Iris pigment epithelial cell (primary cell): ENCODE measurements around the gene CLIP1.
A peak's percentile ranks its signal among the peaks of the same experiment; 100 is the strongest.

Source experiments
- DNase-seq: peaks from one replicate; pipeline ENCODE4 v3.0.0-alpha.2; 2011; ENCODE audit warnings: low read depth

The CLIP1 gene

GRCh38 chr12:122250047-122250446 lies 172.4 kb downstream of the CLIP1 start:
- no peak for DNase-seq

DNA sequence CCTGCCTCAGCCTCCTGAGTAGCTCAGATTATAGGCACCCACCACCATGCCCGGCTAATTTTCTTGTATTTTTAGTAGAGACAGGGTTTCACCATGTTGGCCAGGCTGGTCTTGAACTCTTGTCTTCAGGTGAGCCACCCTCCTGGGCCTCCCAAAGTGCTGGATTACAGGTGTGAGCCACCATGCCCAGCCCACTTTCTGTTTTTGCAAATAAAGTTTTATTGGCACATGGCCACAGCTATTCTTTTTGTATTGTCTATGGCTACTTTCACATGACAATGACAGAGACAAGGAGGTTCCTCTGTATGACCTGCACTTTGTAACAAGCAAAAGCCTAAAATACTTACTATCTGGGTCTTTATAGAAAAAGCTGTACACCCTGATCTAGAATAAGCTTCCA lies 176.9 kb downstream of the CLIP1 start:
- DNase-seq: no peak

- DNase-seq: no peak
Observed at GRCh38 chr12:122244565-122245371, 177.7 kb downstream of the CLIP1 start.

- no peak for DNase-seq
Observed at GRCh38 chr12:122243965-122244364, 178.5 kb downstream of the CLIP1 start.

DNA sequence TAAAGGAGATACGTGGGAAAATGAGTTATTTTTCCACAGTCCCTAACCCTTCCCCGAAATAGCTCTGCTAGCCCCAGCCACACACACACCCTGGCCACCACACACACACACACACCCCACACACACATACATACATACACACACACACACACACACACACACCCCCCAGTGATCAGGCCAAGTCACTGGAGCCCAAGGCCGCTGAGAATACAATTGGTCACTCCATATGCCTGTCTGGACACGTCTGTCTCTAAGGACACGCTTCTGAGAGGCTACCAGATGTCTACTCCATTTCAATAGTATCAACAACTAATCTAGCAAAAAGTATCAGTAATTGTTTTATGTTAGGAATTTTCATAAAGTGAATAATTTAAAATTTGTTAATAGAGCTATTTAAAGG lies 183.6 kb downstream of the CLIP1 start:
- no peak for DNase-seq

GRCh38 chr12:122235741-122236140 lies 186.7 kb downstream of the CLIP1 start:
- no peak for DNase-seq

- DNase-seq: no peak
Observed at GRCh38 chr12:122232691-122233090, 189.8 kb downstream of the CLIP1 start.

- no peak for DNase-seq
Observed at GRCh38 chr12:122230798-122231197, 191.7 kb downstream of the CLIP1 start.

GRCh38 chr12:122228092-122228491 lies 194.4 kb downstream of the CLIP1 start:
- no peak for DNase-seq

- no peak for DNase-seq
Observed at GRCh38 chr12:122227341-122227740, 195.1 kb downstream of the CLIP1 start.

- no peak for DNase-seq
Observed at GRCh38 chr12:122226366-122227125, 195.9 kb downstream of the CLIP1 start.

- peak; percentile 100 for DNase-seq
Observed at GRCh38 chr12:122225683-122226365, 196.6 kb downstream of the CLIP1 start, which contains the start of gene DIABLO. Gene DIABLO (minus strand): TSS chr12:122226052. CDS start chr12:122226014, 38 bp downstream.
